Stimulated activated CD8-positive, alpha-beta memory T cell treated with anti-CD3 and anti-CD28 coated beads, Interleukin-12 subunit alpha, Interleukin-12 subunit beta, amount 100 ng/mL, for 24 hours (primary cell): ENCODE results near the gene CTNNA3.

Experiments used
- DNase-seq: peaks from one replicate; pipeline ENCODE4 v3.0.0-alpha.2; 2020; ENCODE audit errors: extremely low read depth

CTNNA3 gene

DNA sequence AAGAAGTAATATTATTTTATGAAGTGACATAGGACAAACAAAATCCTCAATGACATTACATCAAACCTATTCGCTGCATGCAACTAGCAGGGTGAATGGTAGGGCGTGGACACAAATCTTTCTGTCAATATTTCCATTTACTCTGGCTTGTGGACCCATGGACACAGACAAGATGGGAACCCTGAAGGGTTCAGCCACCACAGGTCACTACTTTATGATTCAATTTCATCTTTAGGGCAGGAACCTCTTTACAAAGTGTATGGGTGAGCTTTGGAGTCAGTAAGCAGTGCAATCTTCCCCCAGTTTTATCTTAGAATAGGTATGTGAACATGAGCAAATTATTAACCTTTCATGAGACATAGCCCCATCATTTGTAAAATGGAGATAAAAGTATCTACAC lies 1752.5 kb downstream of the CTNNA3 start:
- no peak for DNase-seq

DNA sequence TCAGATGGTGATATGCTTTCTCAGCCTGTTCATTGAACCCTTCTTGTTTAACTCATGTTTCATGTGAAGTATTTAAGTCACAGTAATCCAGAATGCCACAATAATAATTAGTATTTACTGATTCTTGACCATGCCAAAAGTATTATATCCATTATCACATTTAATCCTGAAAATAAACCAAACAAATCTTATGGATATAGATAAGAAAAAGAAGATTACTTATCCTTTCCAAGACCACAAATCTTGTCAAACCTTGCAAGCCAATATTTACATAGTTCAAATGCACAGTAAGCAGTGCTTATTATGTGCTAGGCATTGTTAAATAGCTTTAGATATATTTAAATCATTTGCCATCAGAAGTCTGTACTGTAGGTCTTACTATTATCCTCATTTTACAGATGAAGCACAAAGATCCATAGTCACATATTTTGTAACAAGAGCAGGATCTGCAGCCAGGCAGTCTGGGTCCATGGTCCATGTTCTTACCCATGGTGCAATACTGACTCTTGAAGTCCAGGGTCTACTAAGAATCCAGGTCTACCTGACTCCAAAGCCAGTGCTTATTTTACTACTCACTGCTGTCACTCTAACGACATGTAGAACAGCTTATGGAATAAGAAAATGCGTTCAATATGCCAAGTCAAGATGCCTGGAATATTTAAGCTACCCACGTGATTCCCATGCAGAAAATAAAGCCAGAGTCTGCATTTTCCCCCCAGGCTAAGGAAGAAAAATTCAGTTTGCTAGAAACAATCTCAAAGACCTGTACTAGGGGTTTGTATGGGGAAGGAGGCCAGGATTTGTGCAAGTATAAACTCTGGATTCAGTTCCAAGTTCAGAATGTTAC lies 1755.0 kb downstream of the CTNNA3 start:
- DNase-seq, result no peak

DNA sequence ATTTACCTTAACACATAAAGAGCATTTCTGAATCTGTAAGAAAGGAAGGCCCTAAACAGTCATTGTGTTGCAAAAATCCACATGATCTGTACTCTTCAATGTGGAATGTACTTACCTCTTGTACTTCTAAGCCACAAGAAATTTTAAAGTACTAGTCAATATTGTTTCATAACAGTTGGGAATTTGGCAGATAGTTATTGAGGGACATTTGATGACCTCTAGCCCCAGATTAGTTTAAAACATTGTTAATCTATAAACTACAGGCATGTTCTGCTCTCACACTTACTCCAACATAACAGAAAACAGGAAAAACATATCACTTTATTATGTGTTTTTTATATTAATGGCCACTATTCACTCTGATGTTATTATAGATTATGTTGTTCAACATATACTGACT lies 1755.9 kb downstream of the CTNNA3 start:
- DNase-seq, result no peak

DNA sequence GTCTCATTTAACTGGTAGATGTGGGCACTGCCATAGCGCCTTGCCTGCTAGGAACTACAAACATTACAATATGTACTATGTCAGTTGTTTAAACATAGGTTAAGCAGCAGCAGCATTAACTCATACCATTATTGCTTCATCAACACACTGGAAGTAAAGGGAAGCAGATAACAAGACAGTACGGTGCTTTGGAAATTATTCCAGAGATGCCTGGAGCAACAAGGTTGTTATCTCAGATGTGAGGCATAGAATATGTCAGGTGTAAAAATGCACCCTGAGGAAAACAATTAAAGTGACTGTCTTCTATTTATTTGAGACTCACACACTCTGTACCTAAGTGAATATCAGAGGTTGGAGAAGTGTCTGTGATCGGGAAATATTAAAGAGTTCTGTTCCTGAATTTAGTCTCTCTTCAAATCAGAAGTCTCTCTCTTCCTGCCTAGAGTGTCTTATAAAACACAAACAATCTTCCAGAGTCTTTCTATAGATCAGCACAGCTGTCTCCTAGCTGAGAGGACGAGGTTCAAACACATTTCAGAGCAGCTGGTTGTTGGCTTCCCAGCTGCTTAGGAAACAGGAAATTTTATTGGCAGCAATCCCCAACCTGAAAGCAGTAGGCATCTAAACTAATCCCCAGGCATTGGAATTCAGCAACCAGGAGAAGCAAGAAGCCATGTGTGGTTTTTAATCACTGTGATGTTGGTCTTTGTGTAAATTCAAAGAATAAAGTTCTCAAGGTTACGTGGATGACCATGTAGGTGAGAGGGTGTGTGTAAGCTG lies 1764.5 kb downstream of the CTNNA3 start:
- DNase-seq, result no peak

DNA sequence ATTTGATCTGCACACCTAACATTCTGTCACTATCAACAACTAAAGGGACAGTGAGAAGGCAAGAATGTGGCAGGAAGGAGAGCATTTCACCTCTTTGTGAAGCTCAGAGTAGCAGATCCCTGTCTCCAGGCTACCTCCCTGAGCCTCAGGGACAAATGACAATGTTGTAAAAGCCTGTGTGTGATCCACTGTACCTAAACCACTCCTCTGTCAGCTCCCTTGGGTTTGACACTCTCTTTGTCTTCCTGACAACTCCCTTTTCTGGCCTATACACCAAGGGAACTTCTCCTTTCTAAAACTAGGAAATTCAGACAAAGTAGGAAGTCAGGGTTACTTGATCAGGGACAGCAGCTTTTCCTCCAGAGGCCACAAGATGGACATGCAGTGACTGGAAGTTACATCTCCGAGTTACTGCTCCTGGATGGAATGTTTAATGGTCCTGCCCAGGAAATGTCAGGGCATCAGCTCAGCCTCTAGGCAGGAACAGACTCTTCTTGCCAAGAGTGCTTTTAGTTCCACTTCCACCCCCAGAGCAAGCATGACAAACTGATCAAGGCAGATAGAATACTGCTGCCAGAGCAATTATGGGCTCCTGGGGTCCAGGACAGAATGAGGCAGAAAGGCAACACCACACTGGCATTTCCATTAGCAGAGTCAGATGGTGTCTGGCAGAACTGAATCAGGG lies 1784.7 kb downstream of the CTNNA3 start:
- DNase-seq, result no peak

DNA sequence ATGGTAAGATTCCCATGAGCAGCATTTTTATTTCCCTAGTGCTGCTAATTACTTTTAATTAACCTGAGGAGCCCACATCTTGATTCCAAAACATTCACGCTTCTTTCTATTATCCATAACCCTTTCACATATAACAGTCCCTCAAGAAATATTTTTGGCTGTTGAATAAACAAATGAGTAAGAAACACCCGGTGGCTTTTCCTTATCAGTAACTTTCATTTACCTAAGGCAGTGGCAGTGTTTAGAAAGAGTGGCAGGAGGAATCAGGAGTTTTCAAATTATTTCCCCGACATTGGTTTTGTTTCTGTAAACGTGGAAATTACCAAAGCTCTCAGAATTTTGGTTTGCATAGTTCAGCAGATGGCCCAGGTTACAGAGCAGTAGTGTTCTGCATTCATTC lies 1785.8 kb downstream of the CTNNA3 start:
- no peak for DNase-seq

DNA sequence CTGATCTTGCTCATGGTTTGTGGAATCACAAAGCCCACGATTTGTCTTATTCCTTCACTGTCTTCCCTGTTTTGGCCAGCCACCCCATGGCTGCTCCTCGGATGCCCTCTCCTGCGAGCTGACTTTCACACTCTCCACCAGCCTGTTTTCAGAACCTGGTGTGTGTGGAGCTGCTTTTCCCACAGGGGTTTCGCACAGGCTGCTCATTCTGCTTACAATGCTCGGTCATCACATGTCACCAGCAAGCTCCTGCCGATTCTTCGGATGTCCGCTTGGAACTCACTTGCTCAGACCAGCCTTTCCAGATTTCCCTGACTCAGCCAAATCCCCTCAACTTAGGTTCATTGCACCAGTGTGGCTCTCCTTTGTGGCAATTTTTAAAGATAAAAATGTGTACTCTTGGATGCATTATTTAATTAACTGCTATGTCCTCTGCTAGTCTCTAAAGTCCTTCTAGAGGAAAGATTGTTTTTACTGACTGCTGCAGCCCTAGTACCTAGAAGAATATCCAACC lies 1788.7 kb downstream of the CTNNA3 start:
- DNase-seq, result no peak

DNA sequence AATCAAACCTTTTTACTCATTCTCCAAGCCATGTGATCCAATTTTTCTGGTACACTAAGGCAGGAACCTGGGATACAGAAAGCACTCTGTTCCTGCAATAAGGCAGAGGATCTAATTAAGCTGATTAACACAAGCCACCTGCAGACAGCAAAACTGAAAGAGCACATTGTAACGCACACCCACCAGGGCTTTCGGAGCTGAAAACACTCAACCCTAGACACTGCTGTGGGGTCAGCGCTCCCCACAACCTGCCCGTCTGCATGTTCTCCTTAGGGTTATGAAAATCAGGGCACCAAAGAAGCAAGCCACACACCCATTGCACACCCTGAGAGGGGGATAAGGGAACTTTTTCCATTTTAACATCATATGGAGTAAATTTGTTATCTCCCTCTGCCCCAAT lies 1792.4 kb downstream of the CTNNA3 start:
- no peak for DNase-seq

DNA sequence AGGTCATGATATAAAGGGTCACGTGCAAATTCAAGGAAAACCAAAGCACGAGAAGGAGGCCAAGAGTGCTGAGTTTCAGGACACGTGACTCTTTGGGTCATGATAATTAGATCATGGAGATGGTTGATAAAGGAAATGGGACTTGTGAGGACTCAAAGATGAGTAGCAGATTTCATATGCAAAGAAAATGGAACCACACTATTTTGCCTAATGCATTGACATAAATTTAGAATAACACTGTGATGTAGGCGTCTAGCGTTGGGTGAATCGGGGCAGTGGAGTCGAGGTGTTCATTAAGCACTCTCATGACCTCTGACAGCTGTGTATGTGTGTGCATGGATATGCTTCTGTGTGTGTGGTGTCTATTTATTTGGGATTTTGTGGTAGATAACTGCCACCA lies 1795.7 kb downstream of the CTNNA3 start:
- no peak for DNase-seq

DNA sequence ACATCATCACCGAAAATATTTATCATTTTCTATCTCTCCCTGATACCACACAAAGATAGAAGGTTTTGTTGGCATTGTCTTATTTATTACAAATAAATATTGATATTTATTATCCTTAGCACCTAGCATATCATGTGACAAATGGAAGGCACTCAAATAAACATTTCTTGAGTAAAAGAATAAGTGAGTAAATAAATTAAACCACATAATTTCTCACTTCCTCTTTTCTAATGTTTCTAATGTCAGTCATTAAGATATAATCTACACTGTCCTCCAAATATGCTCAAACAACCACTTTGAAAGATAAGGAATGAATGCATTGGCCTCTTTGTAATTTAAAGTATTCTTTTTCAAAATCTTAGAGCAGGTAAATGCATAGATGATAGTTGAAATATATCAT lies 1797.9 kb downstream of the CTNNA3 start:
- no peak for DNase-seq

DNA sequence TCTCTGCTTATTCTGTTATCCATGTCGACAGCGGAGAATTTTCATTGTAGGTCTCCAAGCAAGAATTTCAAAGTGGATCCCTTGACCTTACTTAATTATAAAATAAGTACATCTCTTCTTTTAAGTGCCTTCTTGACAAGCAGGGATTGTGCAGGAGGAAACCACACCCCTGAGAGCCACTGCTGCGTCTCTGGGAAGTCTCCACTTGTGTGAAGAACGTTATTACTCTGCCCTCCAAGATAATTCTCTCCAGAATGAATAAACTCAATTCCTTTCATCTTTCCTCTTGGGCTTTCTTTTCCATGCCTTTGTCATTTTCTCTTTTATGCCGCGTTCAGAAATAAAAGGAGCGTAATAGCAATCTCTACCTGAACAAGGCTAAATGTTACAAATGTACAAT lies 1801.0 kb downstream of the CTNNA3 start:
- no peak for DNase-seq

DNA sequence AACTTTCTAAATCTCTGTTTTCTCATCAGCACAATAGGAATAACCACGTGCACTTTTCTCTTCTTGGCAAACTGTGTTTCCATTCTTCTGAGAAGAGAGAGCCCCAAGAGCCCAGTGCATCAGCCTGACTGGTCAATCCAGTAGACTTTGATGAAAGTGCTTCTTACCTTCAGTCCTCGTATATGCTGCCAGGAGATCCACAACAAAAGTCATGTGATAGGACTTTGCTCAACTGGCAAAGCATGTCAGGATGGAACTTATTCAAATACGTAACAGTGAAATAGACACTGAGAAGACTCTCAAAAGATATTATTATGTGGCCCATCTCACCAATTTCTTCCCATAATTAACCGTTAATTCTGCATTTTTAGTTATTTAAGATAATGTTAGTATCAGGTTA lies 1801.6 kb downstream of the CTNNA3 start:
- no peak for DNase-seq

DNA sequence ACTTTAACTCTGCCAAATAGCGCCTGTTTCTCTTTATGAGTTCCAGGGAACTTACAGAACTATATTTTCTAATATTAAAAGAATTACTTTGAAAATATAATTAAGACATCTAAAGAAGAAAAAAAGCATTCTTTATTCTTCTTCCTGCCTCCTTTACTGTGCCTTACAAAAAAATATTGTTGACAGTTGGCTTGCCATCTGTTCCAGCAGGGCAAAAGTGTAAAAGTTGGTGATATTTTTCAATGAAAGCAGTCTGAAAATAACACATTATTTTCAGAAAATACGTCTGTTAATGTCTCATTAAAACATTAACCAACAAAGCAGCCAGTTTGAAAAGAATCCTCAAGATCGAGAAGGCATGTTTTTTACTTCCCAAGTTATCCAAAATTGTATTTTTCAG lies 1802.3 kb downstream of the CTNNA3 start:
- DNase-seq, result no peak

DNA sequence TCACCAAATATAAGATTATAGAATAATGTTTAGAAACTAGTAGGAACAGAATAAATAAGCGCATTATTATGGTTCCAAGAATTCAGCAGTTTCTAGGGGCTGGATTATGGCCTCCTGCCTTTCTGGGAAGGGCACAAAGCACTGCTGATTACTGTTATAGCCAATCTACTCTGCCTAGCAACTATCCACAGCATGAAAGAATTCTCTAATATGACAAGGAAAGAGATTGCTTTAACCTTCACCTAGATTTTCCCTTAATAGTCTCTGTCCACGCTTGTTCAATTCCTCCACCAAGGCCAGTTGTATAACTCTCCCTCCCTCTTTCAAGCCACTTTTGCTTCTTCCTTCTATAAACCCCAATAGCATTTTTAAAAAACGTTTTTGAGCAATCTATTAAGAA lies 1803.7 kb downstream of the CTNNA3 start:
- no peak for DNase-seq

DNA sequence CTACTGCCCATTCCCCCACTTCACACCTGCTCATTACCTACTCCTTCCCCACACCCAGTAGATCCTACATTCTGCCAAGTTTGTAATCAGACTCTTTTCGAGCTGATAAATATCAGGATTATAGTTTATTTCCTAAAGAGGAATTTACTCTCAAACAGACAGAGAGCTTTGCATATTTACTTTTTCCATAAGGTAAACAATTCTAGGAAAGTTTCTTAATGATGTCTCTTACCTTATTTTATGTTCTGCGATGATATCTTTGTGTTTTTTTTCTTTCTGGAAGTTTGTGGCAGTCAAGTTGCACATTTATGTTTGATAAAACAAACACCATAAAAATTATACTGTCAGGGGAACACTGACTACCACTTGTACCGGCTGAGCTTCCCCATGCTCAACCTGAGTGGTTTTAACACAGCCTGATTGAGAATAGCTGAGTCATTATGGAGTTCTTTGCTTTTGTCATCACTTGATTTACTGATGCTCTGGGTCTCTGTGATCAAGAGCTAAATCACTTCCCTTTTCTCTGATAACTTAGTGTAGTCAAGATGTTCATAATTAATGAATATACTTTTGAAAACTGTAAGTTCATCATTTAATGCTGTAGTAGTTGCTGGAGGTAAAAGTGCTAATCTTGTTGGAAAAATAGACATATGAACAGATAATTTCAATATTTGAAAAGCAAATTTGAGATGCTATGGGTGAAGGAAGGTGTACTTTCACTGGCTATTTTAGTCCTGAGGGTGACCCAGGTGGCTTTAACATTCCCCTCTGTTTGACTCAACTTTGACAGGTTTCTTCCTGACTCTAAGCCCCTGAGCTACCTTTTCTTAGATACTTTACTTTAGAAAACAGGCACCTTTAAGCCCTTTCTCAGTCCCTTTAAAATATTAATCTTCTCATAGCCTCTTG lies 1804.7 kb downstream of the CTNNA3 start:
- no peak for DNase-seq

DNA sequence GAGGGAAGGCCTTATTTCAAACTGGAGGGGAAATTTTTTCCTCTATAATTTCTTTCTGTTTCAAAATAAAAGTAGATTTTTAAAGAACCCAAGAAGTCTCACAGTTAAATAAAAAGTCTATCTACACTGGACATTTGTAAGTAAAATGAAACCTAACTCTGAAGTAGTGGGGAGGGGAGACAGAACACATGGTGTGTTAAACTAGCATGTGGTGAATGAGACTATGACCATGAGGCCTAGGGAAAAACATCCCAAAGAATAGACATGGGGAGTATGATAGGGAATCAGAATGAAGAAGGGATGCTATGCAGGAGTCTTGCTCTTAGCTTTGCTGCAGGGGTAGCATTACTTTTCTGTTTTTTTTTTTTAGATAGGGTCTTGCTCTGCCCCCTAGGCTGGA lies 1831.5 kb downstream of the CTNNA3 start:
- no peak for DNase-seq

DNA sequence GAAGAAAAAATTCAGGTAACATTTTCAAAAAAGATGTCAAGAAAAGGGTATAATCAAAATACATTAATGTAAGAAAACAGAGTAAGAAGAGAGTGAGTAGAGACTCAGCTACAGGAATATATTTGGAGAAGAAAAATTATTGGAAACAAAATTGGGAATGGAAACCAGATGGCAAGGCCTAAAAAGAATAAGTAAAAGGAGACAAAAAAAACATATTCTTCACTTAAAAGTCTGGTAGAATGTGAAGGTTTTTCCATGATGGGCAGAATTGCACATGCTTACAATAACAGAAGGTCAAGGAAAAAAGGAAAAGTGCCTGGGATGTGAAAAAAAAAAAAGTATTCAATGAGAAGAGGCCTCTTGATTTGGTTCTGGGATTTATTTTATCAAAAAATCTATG lies 1832.0 kb downstream of the CTNNA3 start:
- no peak for DNase-seq
